ENCODE results near the gene KSR2.
"Not testable (repeated sequence)": the region's sequence is repeated elsewhere in the genome, so short reads cannot be mapped to it uniquely, and the experiment has no call there.

KSR2 gene

DNA sequence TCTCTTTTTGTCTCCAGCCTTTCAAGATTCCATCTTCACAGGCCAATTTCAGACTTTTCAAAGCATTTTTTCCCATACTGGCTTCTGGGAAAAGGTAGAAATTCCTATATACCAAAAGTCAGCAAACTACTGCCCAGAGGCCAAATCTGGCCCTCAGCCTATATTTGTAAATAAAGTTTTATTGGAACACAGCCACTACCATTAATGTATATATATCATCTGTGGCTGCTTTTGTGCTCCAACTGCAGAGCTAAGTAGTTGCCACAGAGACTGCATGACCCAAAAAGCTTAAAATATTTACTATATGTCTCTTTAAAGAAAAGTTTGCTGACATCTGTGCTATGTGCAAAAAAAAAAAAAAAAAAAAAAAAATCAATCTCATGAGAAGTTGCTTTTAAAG is 76.3 kb downstream of the KSR2 start:
- no peaks in the 10 kb centered on the region for H3K4me1 ChIP-seq (ENCODE audit: control insufficient read depth, insufficient read depth, low read length)
- no peak for DNase-seq (ENCODE audit: low read depth, low spot score)
- H3K4me3 ChIP-seq (ENCODE audit: low read length), result no peak overlapping the region
- H3K9me3 ChIP-seq (ENCODE audit: control insufficient read depth, insufficient read depth, low read length), result no peaks in the 10 kb centered on the region
- H3K27me3 ChIP-seq (ENCODE audit: control insufficient read depth, insufficient read depth, low read length), result no peaks in the 10 kb centered on the region
- H3K27ac ChIP-seq (ENCODE audit: low read length), result no peak overlapping the region
- no peaks in the 10 kb centered on the region for H3K36me3 ChIP-seq (ENCODE audit: control insufficient read depth, insufficient read depth, low read length)

DNA sequence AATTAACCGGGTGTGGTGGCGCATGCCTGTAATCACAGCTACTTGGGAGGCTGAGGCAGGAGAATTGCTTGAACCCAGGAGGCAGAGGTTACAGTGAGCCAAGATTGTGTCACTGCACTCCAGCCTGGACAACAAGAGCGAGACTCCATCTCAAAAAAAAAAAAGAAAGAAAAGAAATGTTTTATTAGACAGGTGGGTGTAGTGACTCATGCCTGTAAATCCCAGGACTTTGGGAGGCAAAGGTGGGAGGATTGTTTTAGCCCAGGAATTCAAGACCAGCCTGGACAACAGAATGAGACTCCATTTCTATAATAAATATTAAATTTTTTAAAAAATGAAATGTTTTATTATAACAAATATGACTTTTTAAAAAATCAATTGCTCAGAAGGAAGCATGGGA is 77.5 kb downstream of the KSR2 start:
- not testable (repeated sequence) for H3K9me3 ChIP-seq (ENCODE audit: control insufficient read depth, insufficient read depth, low read length); H3K36me3 ChIP-seq (ENCODE audit: control insufficient read depth, insufficient read depth, low read length); H3K4me3 ChIP-seq (ENCODE audit: low read length); H3K27ac ChIP-seq (ENCODE audit: low read length); DNase-seq (ENCODE audit: low read depth, low spot score); H3K27me3 ChIP-seq (ENCODE audit: control insufficient read depth, insufficient read depth, low read length); H3K4me1 ChIP-seq (ENCODE audit: control insufficient read depth, insufficient read depth, low read length)
- WGBS (ENCODE audit: insufficient coverage, insufficient read length), result no CpG with 5 or more reads among the region's 3 CpGs

DNA sequence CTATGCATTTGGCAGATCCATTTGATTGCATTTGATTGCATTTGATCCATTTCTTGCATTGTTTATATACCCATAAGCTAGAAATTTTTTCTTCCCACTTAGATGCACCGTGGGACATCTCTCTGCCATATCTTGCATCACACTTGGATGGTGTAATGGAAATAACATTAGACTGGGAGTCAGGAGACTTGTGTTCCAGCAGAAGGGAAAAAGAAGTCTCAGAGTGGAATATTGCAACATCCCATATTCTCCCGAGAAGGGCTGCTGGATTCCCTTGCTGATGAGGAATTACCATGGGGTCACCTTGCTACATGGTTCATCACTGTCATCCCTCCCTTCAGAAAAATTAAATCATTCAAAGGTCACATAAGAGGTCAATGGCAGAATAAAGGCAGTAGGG is 78.1 kb downstream of the KSR2 start:
- Histone ChIP-seq H3K27ac (ENCODE audit: low read length) (no peak overlapping the region), H3K36me3 (ENCODE audit: control insufficient read depth, insufficient read depth, low read length) (no peaks in the 10 kb centered on the region), H3K27me3 (ENCODE audit: control insufficient read depth, insufficient read depth, low read length) (no peaks in the 10 kb centered on the region), H3K4me1 (ENCODE audit: control insufficient read depth, insufficient read depth, low read length) (no peaks in the 10 kb centered on the region), H3K4me3 (ENCODE audit: low read length) (no peak overlapping the region), H3K9me3 (ENCODE audit: control insufficient read depth, insufficient read depth, low read length) (no peaks in the 10 kb centered on the region)
- no CpG with 5 or more reads among the region's 2 CpGs for WGBS (ENCODE audit: insufficient coverage, insufficient read length)
- DNase-seq (ENCODE audit: low read depth, low spot score), result no peak

DNA sequence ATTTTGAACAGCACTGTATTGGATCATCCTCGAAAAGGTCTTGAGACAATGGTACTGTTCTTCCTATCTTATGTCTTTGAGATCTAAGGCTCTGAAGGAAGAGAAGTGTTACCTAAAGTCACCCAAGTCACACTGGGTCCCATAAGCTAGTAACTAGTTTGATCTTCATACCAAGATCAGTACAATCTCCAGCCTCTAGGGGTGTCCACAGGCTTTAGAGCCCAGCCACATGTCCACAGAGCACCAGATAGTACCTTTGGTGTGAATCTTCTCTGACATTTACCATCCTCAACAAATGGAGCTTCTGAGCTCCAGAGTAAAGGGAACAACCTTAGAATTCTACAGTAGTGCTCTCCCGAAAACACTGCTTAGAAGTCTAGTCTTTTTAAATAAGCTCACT is 78.7 kb downstream of the KSR2 start:
- no CpG with 5 or more reads among the region's 2 CpGs for WGBS (ENCODE audit: insufficient coverage, insufficient read length)
- H3K27me3 ChIP-seq (ENCODE audit: control insufficient read depth, insufficient read depth, low read length), result no peaks in the 10 kb centered on the region

DNA sequence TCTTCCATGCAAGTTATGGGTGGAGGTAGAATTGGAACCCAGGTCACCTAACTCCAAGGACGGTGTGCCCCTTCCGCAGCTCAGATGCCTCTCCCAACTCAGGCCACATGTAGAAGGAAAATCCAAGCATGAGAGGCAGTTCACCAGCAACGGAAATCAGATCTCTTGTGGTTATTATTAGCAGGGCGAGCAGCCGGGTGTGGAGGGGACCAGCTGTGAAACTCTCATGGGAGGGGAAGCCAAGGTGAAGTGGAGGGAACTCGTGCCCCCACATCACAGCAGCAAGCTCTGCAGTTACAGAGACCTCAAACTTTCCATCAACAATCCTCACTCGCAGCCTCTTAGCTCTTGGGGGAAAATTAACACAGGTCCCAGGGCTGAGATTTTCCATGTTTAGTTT is 79.7 kb downstream of the KSR2 start:
- Histone ChIP-seq H3K4me3 (ENCODE audit: low read length) (no peak overlapping the region), H3K27me3 (ENCODE audit: control insufficient read depth, insufficient read depth, low read length) (no peaks in the 10 kb centered on the region), H3K27ac (ENCODE audit: low read length) (no peak overlapping the region), H3K4me1 (ENCODE audit: control insufficient read depth, insufficient read depth, low read length) (no peaks in the 10 kb centered on the region), H3K9me3 (ENCODE audit: control insufficient read depth, insufficient read depth, low read length) (no peaks in the 10 kb centered on the region), H3K36me3 (ENCODE audit: control insufficient read depth, insufficient read depth, low read length) (no peaks in the 10 kb centered on the region)
- no peak for DNase-seq (ENCODE audit: low read depth, low spot score)
- WGBS (ENCODE audit: insufficient coverage, insufficient read length), result no CpG with 5 or more reads among the region's 7 CpGs

More for the DNA sequence above, 78.7 kb downstream of the KSR2 start:
- no peak for DNase-seq (ENCODE audit: low read depth, low spot score)
- H3K4me1 ChIP-seq (ENCODE audit: control insufficient read depth, insufficient read depth, low read length), result no peaks in the 10 kb centered on the region
- H3K4me3 ChIP-seq (ENCODE audit: low read length), result no peak overlapping the region
- no peak overlapping the region for H3K27ac ChIP-seq (ENCODE audit: low read length)
- H3K9me3 ChIP-seq (ENCODE audit: control insufficient read depth, insufficient read depth, low read length), result no peaks in the 10 kb centered on the region
- H3K36me3 ChIP-seq (ENCODE audit: control insufficient read depth, insufficient read depth, low read length), result no peaks in the 10 kb centered on the region

DNA sequence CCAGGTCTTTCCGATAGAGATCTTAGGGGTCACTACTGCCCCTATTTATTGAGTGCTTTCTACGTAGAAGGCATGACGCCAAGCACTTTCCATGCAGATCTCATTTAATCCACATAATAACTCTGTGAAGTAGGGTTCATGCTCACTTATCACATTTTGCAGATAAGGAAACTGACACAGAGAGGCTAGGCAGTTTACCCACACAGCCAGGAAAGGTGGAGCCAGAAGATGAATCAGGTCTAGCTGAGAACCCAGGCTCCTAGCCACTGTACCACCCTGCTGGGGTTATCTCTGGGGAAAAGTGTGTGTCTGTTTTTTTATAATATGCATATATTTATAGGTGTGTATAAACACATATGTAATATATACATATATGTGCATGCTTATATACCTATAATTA is 83.6 kb downstream of the KSR2 start:
- Histone ChIP-seq H3K4me3 (ENCODE audit: low read length) (no peak overlapping the region), H3K9me3 (ENCODE audit: control insufficient read depth, insufficient read depth, low read length) (no peaks in the 10 kb centered on the region), H3K36me3 (ENCODE audit: control insufficient read depth, insufficient read depth, low read length) (no peaks in the 10 kb centered on the region), H3K4me1 (ENCODE audit: control insufficient read depth, insufficient read depth, low read length) (no peaks in the 10 kb centered on the region), H3K27me3 (ENCODE audit: control insufficient read depth, insufficient read depth, low read length) (no peaks in the 10 kb centered on the region), H3K27ac (ENCODE audit: low read length) (no peak overlapping the region)
- no CpG with 5 or more reads among the region's 3 CpGs for WGBS (ENCODE audit: insufficient coverage, insufficient read length)
- DNase-seq (ENCODE audit: low read depth, low spot score), result no peak

DNA sequence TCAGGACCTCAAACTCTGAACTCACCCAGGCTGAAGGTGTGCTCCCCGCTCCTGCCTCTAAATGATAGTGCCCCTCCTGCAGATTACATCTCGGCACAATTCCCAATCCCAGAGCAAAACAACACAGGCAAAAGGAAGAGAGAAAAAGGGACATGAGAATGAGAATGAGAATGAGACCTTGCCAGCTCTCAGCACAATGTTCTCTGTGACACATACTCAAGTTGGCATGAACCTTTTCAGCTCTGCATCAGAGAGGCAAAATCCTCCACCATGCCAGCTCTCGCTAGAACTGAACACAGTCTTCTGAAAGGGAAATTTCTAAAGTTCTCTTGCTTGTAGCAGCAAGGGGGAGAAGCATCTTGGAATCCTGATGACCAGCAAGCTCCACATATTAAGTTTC is 84.6 kb downstream of the KSR2 start:
- Histone ChIP-seq H3K27ac (ENCODE audit: low read length) (no peak overlapping the region), H3K27me3 (ENCODE audit: control insufficient read depth, insufficient read depth, low read length) (no peaks in the 10 kb centered on the region), H3K4me1 (ENCODE audit: control insufficient read depth, insufficient read depth, low read length) (no peaks in the 10 kb centered on the region), H3K9me3 (ENCODE audit: control insufficient read depth, insufficient read depth, low read length) (no peaks in the 10 kb centered on the region), H3K4me3 (ENCODE audit: low read length) (no peak overlapping the region), H3K36me3 (ENCODE audit: control insufficient read depth, insufficient read depth, low read length) (no peaks in the 10 kb centered on the region)
- WGBS (ENCODE audit: insufficient coverage, insufficient read length), result no CpG with 5 or more reads among the region's 3 CpGs
- DNase-seq (ENCODE audit: low read depth, low spot score), result no peak

DNA sequence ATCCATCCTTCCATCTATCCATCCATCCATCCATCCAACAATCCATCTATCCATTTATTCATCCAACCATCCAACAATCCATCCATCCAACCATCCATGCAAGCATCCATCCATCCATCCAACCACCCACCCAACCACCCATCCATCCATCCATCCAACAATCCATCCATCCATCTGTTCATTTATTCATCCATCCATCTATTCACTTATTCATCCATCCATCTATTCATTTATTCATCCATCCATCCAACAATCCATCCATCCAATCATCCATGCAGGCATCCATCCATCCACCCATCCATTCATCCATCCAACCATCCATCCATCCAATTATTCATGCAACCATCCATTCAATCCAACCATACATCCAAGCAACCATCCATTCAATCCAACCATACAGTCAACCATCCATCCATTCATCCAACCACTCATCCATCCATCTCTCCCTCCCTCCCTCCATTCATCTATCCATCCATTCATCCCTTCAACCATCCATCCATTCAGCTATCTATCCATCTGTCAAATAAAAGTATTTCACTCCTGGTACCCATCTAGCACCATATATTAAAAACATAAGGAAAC is 86.1 kb downstream of the KSR2 start:
- no peak for DNase-seq (ENCODE audit: low read depth, low spot score)
- Histone ChIP-seq H3K27ac (ENCODE audit: low read length) (no peak overlapping the region), H3K9me3 (ENCODE audit: control insufficient read depth, insufficient read depth, low read length) (no peaks in the 10 kb centered on the region), H3K4me1 (ENCODE audit: control insufficient read depth, insufficient read depth, low read length) (no peaks in the 10 kb centered on the region), H3K36me3 (ENCODE audit: control insufficient read depth, insufficient read depth, low read length) (no peaks in the 10 kb centered on the region), H3K4me3 (ENCODE audit: low read length) (no peak overlapping the region), H3K27me3 (ENCODE audit: control insufficient read depth, insufficient read depth, low read length) (no peaks in the 10 kb centered on the region)

DNA sequence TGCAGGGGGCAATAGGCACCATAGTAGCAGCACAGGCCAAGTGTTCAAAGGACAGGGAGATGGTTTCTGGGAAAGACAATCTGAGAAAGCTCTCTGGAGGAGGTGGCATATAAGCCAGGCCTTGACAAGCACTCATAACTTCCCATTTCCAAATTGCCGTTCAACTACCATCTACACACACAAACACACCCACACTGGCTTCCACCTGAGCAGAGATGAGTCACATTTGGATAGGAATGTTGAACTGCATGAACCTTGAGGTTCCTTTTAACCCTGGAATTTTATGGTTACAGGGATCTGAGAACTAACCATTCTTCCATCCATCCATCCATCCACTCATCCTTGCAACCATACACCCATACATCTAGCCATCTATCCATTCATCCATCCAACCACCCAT is 86.6 kb downstream of the KSR2 start:
- no CpG with 5 or more reads among the region's 1 CpG for WGBS (ENCODE audit: insufficient coverage, insufficient read length)
- H3K27me3 ChIP-seq (ENCODE audit: control insufficient read depth, insufficient read depth, low read length), result no peaks in the 10 kb centered on the region
- no peaks in the 10 kb centered on the region for H3K9me3 ChIP-seq (ENCODE audit: control insufficient read depth, insufficient read depth, low read length)
- H3K4me3 ChIP-seq (ENCODE audit: low read length), result no peak overlapping the region
- DNase-seq (ENCODE audit: low read depth, low spot score), result no peak
- no peaks in the 10 kb centered on the region for H3K4me1 ChIP-seq (ENCODE audit: control insufficient read depth, insufficient read depth, low read length)
- no peaks in the 10 kb centered on the region for H3K36me3 ChIP-seq (ENCODE audit: control insufficient read depth, insufficient read depth, low read length)
- H3K27ac ChIP-seq (ENCODE audit: low read length), result no peak overlapping the region

DNA sequence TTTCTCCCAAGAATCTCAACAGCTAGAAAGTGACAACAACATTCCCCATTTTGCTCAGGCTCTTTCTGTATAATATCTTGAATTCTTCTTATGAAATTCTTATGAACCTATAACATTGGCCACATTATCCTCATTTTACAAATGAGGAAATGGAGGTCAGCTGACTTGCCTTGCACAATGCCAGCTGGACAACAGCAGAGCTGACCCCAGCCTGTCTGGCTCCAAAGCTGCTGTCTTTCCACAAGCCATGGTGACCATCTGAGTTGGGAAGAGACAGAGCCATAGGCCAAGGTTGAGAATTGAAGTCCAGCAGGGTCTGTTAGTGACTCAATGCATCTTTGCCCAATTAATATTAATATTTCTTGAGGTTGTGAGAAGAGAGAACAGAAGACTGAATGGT is 87.3 kb downstream of the KSR2 start:
- Histone ChIP-seq H3K36me3 (ENCODE audit: control insufficient read depth, insufficient read depth, low read length) (no peaks in the 10 kb centered on the region), H3K9me3 (ENCODE audit: control insufficient read depth, insufficient read depth, low read length) (no peaks in the 10 kb centered on the region), H3K27ac (ENCODE audit: low read length) (no peak overlapping the region), H3K27me3 (ENCODE audit: control insufficient read depth, insufficient read depth, low read length) (no peaks in the 10 kb centered on the region), H3K4me3 (ENCODE audit: low read length) (no peak overlapping the region), H3K4me1 (ENCODE audit: control insufficient read depth, insufficient read depth, low read length) (no peaks in the 10 kb centered on the region)
- DNase-seq (ENCODE audit: low read depth, low spot score), result no peak

DNA sequence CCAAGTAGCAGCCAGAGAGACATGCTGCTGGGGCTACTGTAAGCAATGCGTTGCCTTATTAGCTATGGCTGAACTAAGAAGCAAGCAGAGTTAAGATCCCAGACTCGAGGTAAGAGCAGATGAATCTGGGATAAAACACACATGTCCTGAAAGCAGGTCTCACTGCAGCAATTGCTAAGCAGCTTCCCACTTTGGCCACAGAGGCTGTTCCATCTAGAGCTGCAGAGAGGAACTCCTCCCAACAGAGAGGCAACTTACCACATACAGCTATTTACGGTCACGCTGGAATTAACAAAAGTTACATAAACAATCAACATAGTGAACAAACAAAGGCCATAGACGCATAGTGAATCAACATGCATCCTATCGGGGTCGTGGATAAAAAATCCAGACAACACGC is 90.2 kb downstream of the KSR2 start:
- H3K4me1 ChIP-seq (ENCODE audit: control insufficient read depth, insufficient read depth, low read length), result no peaks in the 10 kb centered on the region
- no CpG with 5 or more reads among the region's 8 CpGs for WGBS (ENCODE audit: insufficient coverage, insufficient read length)
- H3K4me3 ChIP-seq (ENCODE audit: low read length), result no peak overlapping the region
- no peak overlapping the region for H3K27ac ChIP-seq (ENCODE audit: low read length)
- no peaks in the 10 kb centered on the region for H3K9me3 ChIP-seq (ENCODE audit: control insufficient read depth, insufficient read depth, low read length)
- no peaks in the 10 kb centered on the region for H3K36me3 ChIP-seq (ENCODE audit: control insufficient read depth, insufficient read depth, low read length)
- DNase-seq (ENCODE audit: low read depth, low spot score), result no peak
- no peaks in the 10 kb centered on the region for H3K27me3 ChIP-seq (ENCODE audit: control insufficient read depth, insufficient read depth, low read length)

Data from iPS DF 6.9 (cell line).